ENCODE results near the gene NBL1. TPM values are rescaled to one million over a fixed set of nuclear protein-coding genes. Genes with fewer than 3 reads are reported as not detected.

NBL1 gene
- total RNA-seq, 1 experiment from 2014 or later: 117 TPM

GRCh38 chr1:19672237-19672636 is 28.1 kb downstream of the NBL1 start:
- H3K4me1 ChIP-seq (ENCODE audit: insufficient read depth, low read length): peaks cover 5% of the 10 kb centered on the region; the same call in 1 of the 2 replicates
- ATAC-seq: no peak
- H3K27ac ChIP-seq (ENCODE audit: low read length): no peak overlapping the region
- DNase-seq: no peak
- H3K9me2 ChIP-seq (replicated peaks; ENCODE audit: low read length): no peaks in the 10 kb centered on the region
- no peaks in the 10 kb centered on the region for H3K36me3 ChIP-seq (ENCODE audit: low read depth, low read length)
- H2AFZ ChIP-seq (ENCODE audit: low read length): no peak overlapping the region
- ChIA-PET CTCF (no interaction called here), POLR2A (ENCODE audit: unreplicated experiment) (no interaction called here)
- no peaks in the 10 kb centered on the region for H3K27me3 ChIP-seq (ENCODE audit: low read length)
- H3K79me2 ChIP-seq (ENCODE audit: low read length): no peaks in the 10 kb centered on the region
- H3K4me3 ChIP-seq (ENCODE audit: low read length): no peak overlapping the region
- H3K4me2 ChIP-seq (ENCODE audit: low read length): no peak overlapping the region
- intact Hi-C loops (cut with micrococcal nuclease): no loop called here
- H4K20me1 ChIP-seq (ENCODE audit: low read length): no peaks in the 10 kb centered on the region
- H3K9me3 ChIP-seq (ENCODE audit: low read length): no peaks in the 10 kb centered on the region
- no peak overlapping the region for H3K9ac ChIP-seq (ENCODE audit: low read length)
- no peaks in the 10 kb centered on the region for H3F3A ChIP-seq (ENCODE audit: low read length, unreplicated experiment)
- TF ChIP-seq CTCF (conservative IDR thresholded peaks at IDR 0.05; ENCODE audit: low read depth, low read length) (no peak), EZH2 (IDR thresholded peaks at IDR 0.05; ENCODE audit: low read length, unreplicated experiment) (no peak), EZH2phosphoT487 (IDR thresholded peaks at IDR 0.05; ENCODE audit: borderline replicate concordance, low read length) (no peak)
- no TSS peak for BruUV-seq (replicated peaks)

GRCh38 chr1:19675797-19676196 is 31.7 kb downstream of the NBL1 start:
- POLR2A ChIA-PET (ENCODE audit: unreplicated experiment): no interaction called here
- no peak for TF ChIP-seq EZH2phosphoT487 (IDR thresholded peaks at IDR 0.05; ENCODE audit: borderline replicate concordance, low read length)

GRCh38 chr1:19676438-19676922 is 32.4 kb downstream of the NBL1 start:
- no peaks in the 10 kb centered on the region for H3K27me3 ChIP-seq (ENCODE audit: low read length)
- no peaks in the 10 kb centered on the region for H4K20me1 ChIP-seq (ENCODE audit: low read length)
- H3K4me3 ChIP-seq (ENCODE audit: low read length): no peak overlapping the region
- H3K9ac ChIP-seq (ENCODE audit: low read length): no peak overlapping the region
- ChIA-PET CTCF (no interaction called here), POLR2A (ENCODE audit: unreplicated experiment) (interaction anchor here (0.6 kb wide), 2 partner anchors 205 to 935 kb away, joined by 3 read pairs; partner anchors contain the start of gene OTUD3)
- no TSS peak for BruUV-seq (replicated peaks)
- no peaks in the 10 kb centered on the region for H3K9me3 ChIP-seq (ENCODE audit: low read length)
- intact Hi-C loops (cut with micrococcal nuclease): no loop called here
- H3K27ac ChIP-seq (ENCODE audit: low read length): no peak overlapping the region
- DNase-seq (peak; percentile 57), ATAC-seq (peak; percentile 33)
- H3K4me1 ChIP-seq (ENCODE audit: insufficient read depth, low read length): no peaks in the 10 kb centered on the region
- no peaks in the 10 kb centered on the region for H3K9me2 ChIP-seq (replicated peaks; ENCODE audit: low read length)
- H2AFZ ChIP-seq (ENCODE audit: low read length): no peak overlapping the region
- TF ChIP-seq EZH2 (IDR thresholded peaks at IDR 0.05; ENCODE audit: low read length, unreplicated experiment) (no peak), EZH2phosphoT487 (IDR thresholded peaks at IDR 0.05; ENCODE audit: borderline replicate concordance, low read length) (no peak), CTCF (conservative IDR thresholded peaks at IDR 0.05; ENCODE audit: low read depth, low read length) (no peak)
- no peak overlapping the region for H3K4me2 ChIP-seq (ENCODE audit: low read length)
- H3F3A ChIP-seq (ENCODE audit: low read length, unreplicated experiment): no peaks in the 10 kb centered on the region
- no peaks in the 10 kb centered on the region for H3K79me2 ChIP-seq (ENCODE audit: low read length)
- no peaks in the 10 kb centered on the region for H3K36me3 ChIP-seq (ENCODE audit: low read depth, low read length)

More at GRCh38 chr1:19675797-19676196, 31.7 kb downstream of the NBL1 start:
- Histone ChIP-seq H3K79me2 (ENCODE audit: low read length) (no peaks in the 10 kb centered on the region), H3K9ac (ENCODE audit: low read length) (no peak overlapping the region), H3K9me2 (replicated peaks; ENCODE audit: low read length) (no peaks in the 10 kb centered on the region), H3K4me2 (ENCODE audit: low read length) (no peak overlapping the region), H2AFZ (ENCODE audit: low read length) (no peak overlapping the region), H3K27me3 (ENCODE audit: low read length) (no peaks in the 10 kb centered on the region), H3F3A (ENCODE audit: low read length, unreplicated experiment) (no peaks in the 10 kb centered on the region), H3K36me3 (ENCODE audit: low read depth, low read length) (no peaks in the 10 kb centered on the region), H3K27ac (ENCODE audit: low read length) (no peak overlapping the region), H3K4me1 (ENCODE audit: insufficient read depth, low read length) (no peaks in the 10 kb centered on the region), H3K4me3 (ENCODE audit: low read length) (no peak overlapping the region), H3K9me3 (ENCODE audit: low read length) (no peaks in the 10 kb centered on the region), H4K20me1 (ENCODE audit: low read length) (no peaks in the 10 kb centered on the region)
- CTCF ChIA-PET: no interaction called here
- DNase-seq: no peak
- no peak for ATAC-seq
- no TSS peak for BruUV-seq (replicated peaks)
- intact Hi-C loops (cut with micrococcal nuclease): no loop called here

Data from PC-3 (cell line).